CD4-positive, alpha-beta T cell treated with Interleukin-21 for 1 hour (primary cell): ENCODE results near the gene UNC45A.
"Not testable (repeated sequence)": the region's sequence is repeated elsewhere in the genome, so short reads cannot be mapped to it uniquely, and the experiment has no call there.

Source experiments
- DNase-seq: peaks from one replicate; pipeline ENCODE4 v3.0.0-alpha.2; 2020

UNC45A gene, protein sequence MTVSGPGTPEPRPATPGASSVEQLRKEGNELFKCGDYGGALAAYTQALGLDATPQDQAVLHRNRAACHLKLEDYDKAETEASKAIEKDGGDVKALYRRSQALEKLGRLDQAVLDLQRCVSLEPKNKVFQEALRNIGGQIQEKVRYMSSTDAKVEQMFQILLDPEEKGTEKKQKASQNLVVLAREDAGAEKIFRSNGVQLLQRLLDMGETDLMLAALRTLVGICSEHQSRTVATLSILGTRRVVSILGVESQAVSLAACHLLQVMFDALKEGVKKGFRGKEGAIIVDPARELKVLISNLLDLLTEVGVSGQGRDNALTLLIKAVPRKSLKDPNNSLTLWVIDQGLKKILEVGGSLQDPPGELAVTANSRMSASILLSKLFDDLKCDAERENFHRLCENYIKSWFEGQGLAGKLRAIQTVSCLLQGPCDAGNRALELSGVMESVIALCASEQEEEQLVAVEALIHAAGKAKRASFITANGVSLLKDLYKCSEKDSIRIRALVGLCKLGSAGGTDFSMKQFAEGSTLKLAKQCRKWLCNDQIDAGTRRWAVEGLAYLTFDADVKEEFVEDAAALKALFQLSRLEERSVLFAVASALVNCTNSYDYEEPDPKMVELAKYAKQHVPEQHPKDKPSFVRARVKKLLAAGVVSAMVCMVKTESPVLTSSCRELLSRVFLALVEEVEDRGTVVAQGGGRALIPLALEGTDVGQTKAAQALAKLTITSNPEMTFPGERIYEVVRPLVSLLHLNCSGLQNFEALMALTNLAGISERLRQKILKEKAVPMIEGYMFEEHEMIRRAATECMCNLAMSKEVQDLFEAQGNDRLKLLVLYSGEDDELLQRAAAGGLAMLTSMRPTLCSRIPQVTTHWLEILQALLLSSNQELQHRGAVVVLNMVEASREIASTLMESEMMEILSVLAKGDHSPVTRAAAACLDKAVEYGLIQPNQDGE

GRCh38 chr15:90934949-90935751 is at the start of gene UNC45A:
Gene UNC45A, plus strand, starts transcription at chr15:90935285. Its CDS starts 40 bp downstream, at chr15:90935325.
- peak; percentile 95 for DNase-seq

DNA sequence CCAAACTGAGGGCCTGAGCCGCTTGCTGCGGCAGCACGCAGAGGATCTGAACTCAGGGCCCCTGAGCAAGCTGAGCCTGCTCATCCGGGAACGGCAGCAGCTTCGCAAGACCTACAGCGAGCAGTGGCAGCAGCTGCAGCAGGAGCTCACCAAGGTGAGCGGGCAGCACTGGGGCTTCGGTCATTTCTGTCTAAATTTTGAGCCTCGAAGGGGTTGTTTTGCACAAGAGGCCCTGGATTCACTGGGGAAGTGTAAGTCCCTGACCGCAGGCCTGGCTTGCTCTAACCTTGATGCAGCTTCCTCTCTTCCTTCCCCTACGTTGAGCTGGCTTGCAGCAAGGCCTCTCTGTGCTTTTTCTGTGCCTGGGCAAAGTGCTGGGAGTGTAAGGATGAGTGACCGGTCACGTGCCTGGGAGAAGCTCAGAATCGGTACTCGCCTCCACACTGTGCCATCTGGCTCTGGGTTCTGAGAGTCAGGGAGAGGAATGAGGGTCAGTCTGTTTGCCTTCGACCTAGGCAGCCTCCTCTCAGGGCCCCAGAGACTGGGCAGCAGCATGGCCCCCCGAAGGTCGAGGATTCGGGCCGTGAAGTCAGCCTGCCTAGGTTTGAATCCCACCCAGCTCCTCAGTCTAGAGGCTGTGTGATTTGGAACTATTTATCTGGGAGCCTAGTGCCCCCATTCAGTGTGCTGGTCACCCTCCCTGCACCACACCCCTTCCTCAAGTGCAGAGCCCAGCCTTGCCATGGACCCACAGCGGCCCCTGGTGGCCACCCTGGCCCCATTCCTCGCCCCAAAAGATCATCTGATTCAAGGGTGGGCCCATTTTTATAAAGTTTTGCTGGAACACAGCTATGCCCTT is 49.4 kb upstream of the UNC45A start:
- DNase-seq, result peak; percentile 78

DNA sequence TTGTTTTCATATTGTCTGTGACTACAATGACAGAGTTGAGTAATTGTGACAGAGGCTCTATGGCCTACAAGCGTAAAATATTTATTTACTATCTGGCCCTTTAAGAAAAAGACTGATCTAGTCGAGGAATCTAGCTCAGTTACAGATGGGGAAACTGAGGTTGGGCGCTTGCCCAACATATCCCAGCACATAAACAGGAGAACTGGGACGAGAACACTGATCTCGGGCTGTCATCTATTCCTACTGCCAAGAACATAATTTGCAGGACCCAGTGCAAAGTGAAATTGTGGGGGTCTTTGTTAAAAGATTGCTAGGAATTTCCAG is 48.8 kb upstream of the UNC45A start:
- DNase-seq, result no peak

DNA sequence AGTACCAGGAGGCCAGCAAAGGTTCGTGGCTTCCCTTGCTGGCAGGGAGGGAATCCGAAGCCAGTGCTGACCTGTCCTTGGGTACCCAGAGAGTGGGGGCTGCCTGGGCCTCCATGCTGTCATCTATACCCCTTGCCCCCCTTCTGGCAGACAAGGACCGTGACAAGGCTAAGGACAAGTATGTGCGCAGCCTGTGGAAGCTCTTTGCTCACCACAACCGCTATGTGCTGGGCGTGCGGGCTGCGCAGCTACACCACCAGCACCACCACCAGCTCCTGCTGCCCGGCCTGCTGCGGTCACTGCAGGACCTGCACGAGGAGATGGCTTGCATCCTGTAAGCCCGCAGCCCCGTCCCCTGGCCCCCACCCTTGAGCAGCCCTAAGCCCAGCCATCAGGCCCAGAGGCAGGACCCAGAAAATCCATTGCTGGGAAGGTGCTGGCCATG is 48.0 kb upstream of the UNC45A start:
- DNase-seq, result no peak

GRCh38 chr15:90889313-90889730 is 45.8 kb upstream of the UNC45A start:
- DNase-seq, result no peak

- no peak for DNase-seq
These were observed 45.2 kb upstream of the UNC45A start for GRCh38 chr15:90889736-90890456.

- DNase-seq, result no peak
These were observed 44.2 kb upstream of the UNC45A start for GRCh38 chr15:90890839-90891238.

DNA sequence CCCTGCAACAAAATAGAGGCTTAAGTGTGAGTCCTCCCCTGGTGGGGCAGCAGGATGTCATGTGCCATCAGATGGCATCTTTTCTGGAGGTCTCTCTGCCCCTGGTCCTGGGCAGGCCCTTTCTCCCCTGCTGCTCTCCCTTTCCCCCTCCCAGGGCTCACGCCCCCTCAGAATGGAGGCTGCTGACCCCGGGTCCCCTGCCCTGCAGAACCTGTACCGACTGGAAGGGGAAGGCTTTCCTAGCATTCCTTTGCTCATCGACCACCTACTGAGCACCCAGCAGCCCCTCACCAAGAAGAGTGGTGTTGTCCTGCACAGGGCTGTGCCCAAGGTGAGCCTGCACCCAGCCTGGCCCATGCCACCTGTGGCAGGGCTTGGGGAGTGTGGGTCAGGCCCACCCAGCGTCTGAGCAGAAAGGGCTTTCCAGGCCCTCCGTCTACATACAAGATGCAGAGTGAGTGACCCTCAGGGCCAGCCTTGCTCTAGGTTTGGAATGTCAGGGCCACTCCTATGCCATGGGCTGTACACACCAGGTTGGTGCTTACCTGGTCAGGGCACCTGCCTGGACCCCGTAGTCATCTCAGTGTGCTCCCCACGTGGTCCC is 43.6 kb upstream of the UNC45A start:
- DNase-seq, result no peak

- DNase-seq, result no peak
These were observed 43.1 kb upstream of the UNC45A start for GRCh38 chr15:90892023-90892422.

GRCh38 chr15:90892498-90893174 is 42.4 kb upstream of the UNC45A start:
- DNase-seq, result no peak

- no peak for DNase-seq
These were observed 41.7 kb upstream of the UNC45A start for GRCh38 chr15:90893175-90894090.

DNA sequence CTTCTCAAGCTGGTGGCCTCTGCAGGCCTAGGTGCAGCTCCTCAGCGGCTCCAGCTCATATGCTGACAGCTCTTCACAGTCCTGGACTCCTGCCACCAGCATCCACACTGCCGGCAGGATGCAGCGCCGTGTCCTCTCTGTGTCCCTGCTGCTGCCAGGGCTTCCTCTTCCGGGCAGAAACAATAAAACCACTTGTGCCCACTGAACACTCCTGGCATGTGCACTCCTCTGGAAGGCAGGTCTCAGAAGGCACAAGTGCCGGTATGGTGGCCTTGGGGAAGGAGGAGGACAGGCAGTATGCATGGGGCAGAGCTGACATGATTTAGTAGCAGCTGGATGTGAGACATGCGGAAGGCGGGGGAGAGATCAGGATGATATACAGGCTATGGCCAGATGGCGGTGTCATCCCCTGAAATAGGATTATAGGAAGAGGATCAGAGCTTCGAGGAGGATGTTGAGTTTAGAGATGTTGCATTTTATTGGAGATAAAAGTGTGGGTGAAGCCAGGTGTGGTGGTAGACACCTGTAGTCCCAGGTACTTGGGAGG is 39.4 kb upstream of the UNC45A start:
- DNase-seq, result no peak

DNA sequence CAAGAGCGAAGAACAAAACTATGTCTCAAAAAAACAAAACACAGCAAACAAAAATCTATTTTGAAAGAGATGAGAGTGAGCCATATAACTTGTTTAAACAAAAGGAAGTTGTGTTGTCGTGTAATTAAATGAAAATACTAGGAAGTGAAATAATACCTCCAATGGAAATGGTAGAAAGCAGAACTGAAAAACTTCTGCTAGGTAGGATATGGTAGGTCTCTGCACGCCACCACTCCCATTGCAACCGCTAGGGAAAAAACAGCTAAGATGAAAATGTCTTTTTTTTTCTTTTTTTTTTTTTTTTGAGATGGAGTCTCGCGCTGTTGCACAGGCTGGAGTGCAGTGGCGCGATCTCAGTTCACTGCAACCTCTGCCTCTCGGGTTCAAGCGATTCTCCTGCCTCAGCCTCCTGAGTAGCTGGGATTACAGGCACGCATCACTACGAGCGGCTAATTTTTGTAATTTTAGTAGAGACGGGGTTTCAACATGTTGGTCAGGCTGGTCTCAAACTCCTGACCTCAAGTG is 37.9 kb upstream of the UNC45A start:
- DNase-seq, result not testable (repeated sequence)

DNA sequence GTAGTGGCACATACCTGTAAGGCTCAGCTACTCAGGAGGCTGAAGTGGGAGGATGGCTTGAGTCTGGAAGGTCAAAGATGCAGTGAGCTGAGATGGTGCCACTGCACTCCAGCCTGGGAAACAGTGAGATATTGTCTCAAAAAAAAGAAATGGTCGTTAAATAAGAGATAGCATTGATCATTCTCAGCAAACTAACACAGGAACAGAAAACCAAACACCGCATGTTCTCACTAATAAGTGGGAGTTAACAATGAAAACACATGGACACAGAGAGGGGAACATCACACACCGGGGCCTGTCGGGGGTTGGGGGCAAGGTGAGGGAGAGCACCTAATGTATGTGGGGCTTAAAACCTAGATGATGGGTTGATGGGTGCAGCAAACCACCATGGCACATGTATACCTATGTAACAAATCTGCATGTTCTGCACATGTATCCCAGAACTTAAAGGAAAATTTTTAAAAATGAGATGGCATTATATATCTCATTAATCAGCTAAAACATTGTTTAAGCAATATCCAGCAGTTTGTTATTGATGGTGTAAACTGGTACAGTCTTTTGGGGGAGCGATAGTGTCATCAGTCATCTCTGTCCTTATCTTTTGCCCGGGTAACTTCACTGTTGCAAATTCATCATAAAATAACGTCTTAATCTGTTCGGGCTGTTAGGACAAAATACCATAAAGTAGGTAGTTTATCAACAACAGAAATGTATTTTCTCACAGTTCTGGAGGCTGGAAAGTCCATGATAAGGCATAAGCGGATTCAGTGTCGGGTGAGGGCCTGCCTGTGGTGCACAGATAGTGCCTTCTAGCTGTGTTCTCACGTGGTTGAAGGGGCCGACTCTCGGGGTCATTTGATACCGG is 33.7 kb upstream of the UNC45A start:
- no peak for DNase-seq

DNA sequence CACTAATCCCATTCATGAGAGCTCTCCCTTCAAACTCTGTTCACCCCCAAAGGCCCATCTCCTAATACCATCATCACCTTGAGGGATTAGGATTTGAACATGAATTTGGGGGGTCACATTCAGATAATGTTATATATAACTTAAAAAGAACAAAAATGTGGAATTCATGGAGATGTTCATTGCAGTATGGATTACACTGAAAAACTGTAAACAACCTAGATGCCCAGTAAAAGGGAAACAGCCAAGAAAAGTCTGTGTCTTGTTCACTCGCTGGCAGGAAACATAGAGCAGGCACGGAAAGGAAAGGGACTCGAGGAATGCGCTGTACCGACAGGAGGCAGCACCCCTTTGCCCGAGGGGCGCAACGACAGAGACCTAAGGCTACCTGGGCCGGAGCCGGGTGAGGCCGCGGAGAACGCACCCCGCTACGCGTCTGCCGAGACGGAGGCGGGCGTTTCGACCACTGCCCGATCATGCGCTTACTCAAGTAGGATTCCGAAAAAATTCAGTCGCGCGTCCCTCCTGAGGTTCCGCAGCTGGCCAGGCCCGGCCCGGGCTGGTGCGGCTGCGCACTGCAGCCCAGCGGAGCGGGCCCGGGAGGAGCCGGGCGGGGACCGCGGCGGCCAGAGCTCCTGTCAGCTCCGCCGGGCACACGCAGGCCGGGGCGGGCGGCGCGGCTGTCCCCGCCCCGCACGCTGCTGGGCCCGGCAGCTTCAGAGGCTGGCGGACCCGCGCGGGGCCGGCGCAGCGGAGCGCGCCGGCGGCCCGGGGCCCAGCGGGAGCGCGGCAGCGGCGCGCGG is 32.8 kb upstream of the UNC45A start:
- peak; percentile 76 for DNase-seq
